ENCODE results near the gene CFAP100.

- no peak for TF ChIP-seq CTCF (IDR thresholded peaks at IDR 0.05)
- no peak for TF ChIP-seq POLR2A (IDR thresholded peaks at IDR 0.05)
Measured at GRCh38 chr3:126456211-126456610, 61.5 kb downstream of the CFAP100 start.

Measured in esophagus squamous epithelium (tissue), 4 donors.